HepG2 (cell line): ENCODE measurements around the gene RRP36. TPM values are rescaled to one million over a fixed set of nuclear protein-coding genes. Genes with fewer than 3 reads are reported as not detected.

Experiments
- GABPB1 ChIP-seq: IDR thresholded peaks from 2 replicates; pipeline ENCODE4 v1.6.1; 2016; ENCODE audit warnings: mild to moderate bottlenecking, missing genetic modification reagents, moderate library complexity, missing compliant biosample characterization
- GATA4 ChIP-seq: sonication (generic); IDR thresholded peaks from 2 replicates; pipeline ENCODE4 v1.6.1; 2016; ENCODE audit warnings: antibody characterized with exemption, low read depth, borderline replicate concordance
- HNRNPL ChIP-seq: fragments of 200-400 bp; formaldehyde crosslinking; IDR thresholded peaks from 2 replicates; pipeline ENCODE4 v1.6.1; 2017; ENCODE audit warnings: mild to moderate bottlenecking, low read depth, low read length
- ISL2 ChIP-seq: sonication (generic); formaldehyde crosslinking; IDR thresholded peaks from 2 replicates; pipeline ENCODE4 v1.5.0; 2020; ENCODE audit warnings: missing genetic modification reagents
- KLF13 ChIP-seq: sonication (generic); formaldehyde crosslinking; IDR thresholded peaks from 2 replicates; pipeline ENCODE4 v1.4.0; 2020; ENCODE audit warnings: mild to moderate bottlenecking, missing genetic modification reagents
- MAFK ChIP-seq, 2 experiments: IDR thresholded peaks in 1 of 2; conservative IDR thresholded peaks in 1 of 2; 2 replicates each; pipeline ENCODE4 v1.6.1; 2011; ENCODE audit warnings: improper control_type of control experiment in 2 of 2, low read length in 2 of 2
- PITX1 ChIP-seq: sonication (generic); formaldehyde crosslinking; IDR thresholded peaks from 2 replicates; pipeline ENCODE4 v1.5.1; 2020; ENCODE audit warnings: mild to moderate bottlenecking, missing genetic modification reagents
- RAD51 ChIP-seq: fragments of 450-650 bp; IDR thresholded peaks from 2 replicates; pipeline ENCODE4 v1.6.1; 2016; ENCODE audit warnings: borderline replicate concordance
- RXRB ChIP-seq: IDR thresholded peaks from 2 replicates; pipeline ENCODE4 v1.6.1; 2016; ENCODE audit warnings: borderline replicate concordance, missing genetic modification reagents, missing compliant biosample characterization
- SP1 ChIP-seq, 2 experiments: fragments of 450-650 bp in 1 of 2; sonication (generic) in 1 of 2; formaldehyde crosslinking in 1 of 2; IDR thresholded peaks; 2 replicates each; pipeline versions ENCODE4 v1.4.0 to v1.6.1; 2016 to 2020; ENCODE audit warnings: missing genetic modification reagents in 1 of 2
- SP140L ChIP-seq: sonication (generic); formaldehyde crosslinking; IDR thresholded peaks from 2 replicates; pipeline ENCODE4 v1.4.0; 2020; ENCODE audit warnings: missing genetic modification reagents, borderline replicate concordance
- ZFP37 ChIP-seq: sonication (generic); formaldehyde crosslinking; IDR thresholded peaks from 2 replicates; pipeline ENCODE4 v1.4.0; 2020; ENCODE audit warnings: missing genetic modification reagents, borderline replicate concordance
- ZNF12 ChIP-seq: sonication (generic); formaldehyde crosslinking; IDR thresholded peaks from 2 replicates; pipeline ENCODE4 v1.5.0; 2020; ENCODE audit warnings: missing genetic modification reagents
- ZNF17 ChIP-seq: sonication (generic); formaldehyde crosslinking; IDR thresholded peaks from 2 replicates; pipeline ENCODE4 v1.5.0; 2020; ENCODE audit warnings: mild to moderate bottlenecking, missing genetic modification reagents
- ZNF501 ChIP-seq: sonication (generic); formaldehyde crosslinking; IDR thresholded peaks from 2 replicates; pipeline ENCODE4 v1.5.1; 2020; ENCODE audit warnings: mild to moderate bottlenecking, moderate library complexity, missing genetic modification reagents
- ZNF660 ChIP-seq: sonication (generic); formaldehyde crosslinking; IDR thresholded peaks from 2 replicates; pipeline ENCODE4 v1.5.1; 2020; ENCODE audit warnings: mild to moderate bottlenecking, low read depth, missing genetic modification reagents, borderline replicate concordance
- ZNF710 ChIP-seq: sonication (generic); formaldehyde crosslinking; IDR thresholded peaks from 2 replicates; pipeline ENCODE4 v1.5.0; 2020; ENCODE audit warnings: mild to moderate bottlenecking, missing genetic modification reagents, borderline replicate concordance
- ZNF839 ChIP-seq: sonication (generic); formaldehyde crosslinking; IDR thresholded peaks from 2 replicates; pipeline ENCODE4 v1.4.0; 2020; ENCODE audit warnings: missing genetic modification reagents, mild to moderate bottlenecking, borderline replicate concordance
- polyA plus RNA-seq, 8 experiments: library from polyadenylated mRNA; depleted of rRNA in 3 of 8; stranded (reverse) in 7 of 8; unstranded in 1 of 8; fragments of >200 nt; fragmentation: Illumina TruSeq in 4 of 8; extraction: Trizol in 4 of 8; gene quantifications; 2 replicates each; pipeline versions ENCODE4 v1.2.1 to v1.2.3, GENCODE V29; 2011 to 2016; ENCODE audit warnings: low read depth in 4 of 8, missing spikeins in 1 of 8, mixed read lengths in 1 of 8; ENCODE audit not compliant: insufficient read depth in 1 of 8
- total RNA-seq, 5 experiments: library from RNA; depleted of rRNA; stranded (reverse); fragments of >200 nt; fragmentation: Illumina TruSeq; extraction: Trizol; gene quantifications; 2 replicates each; pipeline ENCODE4 v1.2.3, GENCODE V29; 2016; ENCODE audit warnings: low read depth in 1 of 5
- TF ChIP-seq, protein P1 (sequence below): sonication (generic); formaldehyde crosslinking; IDR thresholded peaks from 2 replicates; pipeline ENCODE4 v1.4.0; 2020; ENCODE audit warnings: mild to moderate bottlenecking, missing genetic modification reagents
- TF ChIP-seq, protein P2 (sequence below): IDR thresholded peaks from 2 replicates; pipeline ENCODE4 v1.6.1; 2016; ENCODE audit warnings: missing biosample characterization, missing genetic modification reagents, low read depth
- TF ChIP-seq, protein P3 (sequence below): sonication (generic); formaldehyde crosslinking; IDR thresholded peaks from 2 replicates; pipeline ENCODE4 v1.4.0; 2020; ENCODE audit warnings: mild to moderate bottlenecking, missing genetic modification reagents
- TF ChIP-seq, protein P4 (sequence below): conservative IDR thresholded peaks from 2 replicates; pipeline ENCODE4 v1.6.1; 2018; ENCODE audit warnings: missing genetic modification reagents

Gene RRP36
- total and polyA plus RNA-seq, 2 of the 13 experiments (the other 11 are each of a cell fraction or from before 2014, with no cell fraction given): 29.5 to 144 TPM

- TF ChIP-seq, protein P1, sequence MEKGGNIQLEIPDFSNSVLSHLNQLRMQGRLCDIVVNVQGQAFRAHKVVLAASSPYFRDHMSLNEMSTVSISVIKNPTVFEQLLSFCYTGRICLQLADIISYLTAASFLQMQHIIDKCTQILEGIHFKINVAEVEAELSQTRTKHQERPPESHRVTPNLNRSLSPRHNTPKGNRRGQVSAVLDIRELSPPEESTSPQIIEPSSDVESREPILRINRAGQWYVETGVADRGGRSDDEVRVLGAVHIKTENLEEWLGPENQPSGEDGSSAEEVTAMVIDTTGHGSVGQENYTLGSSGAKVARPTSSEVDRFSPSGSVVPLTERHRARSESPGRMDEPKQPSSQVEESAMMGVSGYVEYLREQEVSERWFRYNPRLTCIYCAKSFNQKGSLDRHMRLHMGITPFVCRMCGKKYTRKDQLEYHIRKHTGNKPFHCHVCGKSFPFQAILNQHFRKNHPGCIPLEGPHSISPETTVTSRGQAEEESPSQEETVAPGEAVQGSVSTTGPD: no peak
- TF ChIP-seq PITX1 (CRISPR knock-in tag) (no peak), RXRB (CRISPR knock-in tag) (peak; percentile 55; the same call in 1 of the 2 replicates), HNRNPL (0 out of 2 replicates have a peak, but pooled peaks have one; percentile 73), KLF13 (CRISPR knock-in tag) (no peak), ISL2 (no peak), GABPB1 (CRISPR knock-in tag) (peak; percentile 94), ZFP37 (no peak), ZNF501 (CRISPR knock-in tag) (peak; percentile 80; the same call in 1 of the 2 replicates), SP140L (no peak), ZNF660 (CRISPR knock-in tag) (no peak), GATA4 (no peak), ZNF12 (CRISPR knock-in tag) (no peak), ZNF839 (CRISPR knock-in tag) (no peak; the same call in none of the 2 replicates), ZNF17 (CRISPR knock-in tag) (no peak), RAD51 (no peak), SP1 (IDR thresholded peaks at IDR 0.05) (no peak), SP1 (CRISPR knock-in tag; IDR thresholded peaks at IDR 0.05) (peak; percentile 82), MAFK (conservative IDR thresholded peaks at IDR 0.05 in 1 of 2, IDR thresholded peaks at IDR 0.05 in 1 of 2; ENCODE audit: low read length in 2 of 2) (0 out of 4 replicates have a peak, but pooled peaks have one; percentile 17 to 29), ZNF710 (CRISPR knock-in tag) (no peak)
- TF ChIP-seq, protein P2, sequence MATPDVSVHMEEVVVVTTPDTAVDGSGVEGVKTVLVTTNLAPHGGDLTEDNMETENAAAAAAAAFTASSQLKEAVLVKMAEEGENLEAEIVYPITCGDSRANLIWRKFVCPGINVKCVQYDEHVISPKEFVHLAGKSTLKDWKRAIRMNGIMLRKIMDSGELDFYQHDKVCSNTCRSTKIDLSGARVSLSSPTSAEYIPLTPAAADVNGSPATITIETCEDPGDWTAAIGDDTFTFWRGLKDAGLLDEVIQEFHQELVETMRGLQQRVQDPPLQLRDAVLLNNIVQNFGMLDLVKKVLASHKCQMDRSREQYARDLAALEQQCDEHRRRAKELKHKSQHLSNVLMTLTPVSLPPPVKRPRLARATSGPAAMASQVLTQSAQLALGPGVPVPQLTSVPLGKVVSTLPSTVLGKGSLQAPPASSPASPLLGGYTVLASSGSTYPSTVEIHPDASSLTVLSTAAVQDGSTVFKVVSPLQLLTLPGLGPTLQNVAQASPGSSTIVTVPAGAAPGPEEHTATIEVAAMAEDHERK (CRISPR knock-in tag): peak; percentile 86
- TF ChIP-seq, protein P3, sequence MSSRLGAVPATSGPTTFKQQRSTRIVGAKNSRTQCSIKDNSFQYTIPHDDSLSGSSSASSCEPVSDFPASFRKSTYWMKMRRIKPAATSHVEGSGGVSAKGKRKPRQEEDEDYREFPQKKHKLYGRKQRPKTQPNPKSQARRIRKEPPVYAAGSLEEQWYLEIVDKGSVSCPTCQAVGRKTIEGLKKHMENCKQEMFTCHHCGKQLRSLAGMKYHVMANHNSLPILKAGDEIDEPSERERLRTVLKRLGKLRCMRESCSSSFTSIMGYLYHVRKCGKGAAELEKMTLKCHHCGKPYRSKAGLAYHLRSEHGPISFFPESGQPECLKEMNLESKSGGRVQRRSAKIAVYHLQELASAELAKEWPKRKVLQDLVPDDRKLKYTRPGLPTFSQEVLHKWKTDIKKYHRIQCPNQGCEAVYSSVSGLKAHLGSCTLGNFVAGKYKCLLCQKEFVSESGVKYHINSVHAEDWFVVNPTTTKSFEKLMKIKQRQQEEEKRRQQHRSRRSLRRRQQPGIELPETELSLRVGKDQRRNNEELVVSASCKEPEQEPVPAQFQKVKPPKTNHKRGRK (CRISPR knock-in tag): no peak
- TF ChIP-seq, protein P4, sequence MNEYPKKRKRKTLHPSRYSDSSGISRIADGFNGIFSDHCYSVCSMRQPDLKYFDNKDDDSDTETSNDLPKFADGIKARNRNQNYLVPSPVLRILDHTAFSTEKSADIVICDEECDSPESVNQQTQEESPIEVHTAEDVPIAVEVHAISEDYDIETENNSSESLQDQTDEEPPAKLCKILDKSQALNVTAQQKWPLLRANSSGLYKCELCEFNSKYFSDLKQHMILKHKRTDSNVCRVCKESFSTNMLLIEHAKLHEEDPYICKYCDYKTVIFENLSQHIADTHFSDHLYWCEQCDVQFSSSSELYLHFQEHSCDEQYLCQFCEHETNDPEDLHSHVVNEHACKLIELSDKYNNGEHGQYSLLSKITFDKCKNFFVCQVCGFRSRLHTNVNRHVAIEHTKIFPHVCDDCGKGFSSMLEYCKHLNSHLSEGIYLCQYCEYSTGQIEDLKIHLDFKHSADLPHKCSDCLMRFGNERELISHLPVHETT (CRISPR knock-in tag): peak; percentile 65
Observed at GRCh38 chr6:43013843-43014433, 7.5 kb upstream of the RRP36 start, which contains the start of the genes KLHDC3 and MEA1 (continued).
